DND-41 (cell line): ENCODE data around the gene GBE1.

ENCODE experiments used
- EZH2 ChIP-seq: IDR thresholded peaks from 3 replicates; pipeline ENCODE4 v1.6.1; 2012; ENCODE audit warnings: borderline replicate concordance, low read depth, mild to moderate bottlenecking, moderate library complexity, low read length, inconsistent platforms; ENCODE audit not compliant: severe bottlenecking
- TF ChIP-seq, protein P1 (sequence below): IDR thresholded peaks from 2 replicates; pipeline ENCODE4 v1.5.1; 2012; ENCODE audit warnings: borderline replicate concordance, low read length, moderate library complexity, mild to moderate bottlenecking; ENCODE audit not compliant: poor library complexity, severe bottlenecking; ENCODE audit errors: extremely low read depth

DNA sequence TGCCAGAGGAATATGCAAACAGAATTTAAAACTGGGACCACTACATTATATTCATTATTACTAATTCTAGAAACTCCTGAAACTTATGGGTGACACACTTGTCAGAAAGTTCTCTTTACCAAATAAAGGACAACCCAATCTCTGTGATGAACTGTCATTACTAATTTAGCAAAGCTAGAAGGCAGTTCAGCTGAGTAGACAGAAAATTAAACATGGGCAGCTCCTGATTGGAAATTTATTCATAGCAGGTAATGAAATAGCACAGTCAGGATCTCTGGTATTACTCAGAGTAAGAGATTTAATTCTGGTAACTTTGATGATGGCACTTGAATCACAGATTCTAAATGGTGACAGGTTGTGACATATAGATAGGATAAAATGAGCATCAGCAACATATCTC, 123.0 kb downstream of the GBE1 start:
- TF ChIP-seq, protein P1, sequence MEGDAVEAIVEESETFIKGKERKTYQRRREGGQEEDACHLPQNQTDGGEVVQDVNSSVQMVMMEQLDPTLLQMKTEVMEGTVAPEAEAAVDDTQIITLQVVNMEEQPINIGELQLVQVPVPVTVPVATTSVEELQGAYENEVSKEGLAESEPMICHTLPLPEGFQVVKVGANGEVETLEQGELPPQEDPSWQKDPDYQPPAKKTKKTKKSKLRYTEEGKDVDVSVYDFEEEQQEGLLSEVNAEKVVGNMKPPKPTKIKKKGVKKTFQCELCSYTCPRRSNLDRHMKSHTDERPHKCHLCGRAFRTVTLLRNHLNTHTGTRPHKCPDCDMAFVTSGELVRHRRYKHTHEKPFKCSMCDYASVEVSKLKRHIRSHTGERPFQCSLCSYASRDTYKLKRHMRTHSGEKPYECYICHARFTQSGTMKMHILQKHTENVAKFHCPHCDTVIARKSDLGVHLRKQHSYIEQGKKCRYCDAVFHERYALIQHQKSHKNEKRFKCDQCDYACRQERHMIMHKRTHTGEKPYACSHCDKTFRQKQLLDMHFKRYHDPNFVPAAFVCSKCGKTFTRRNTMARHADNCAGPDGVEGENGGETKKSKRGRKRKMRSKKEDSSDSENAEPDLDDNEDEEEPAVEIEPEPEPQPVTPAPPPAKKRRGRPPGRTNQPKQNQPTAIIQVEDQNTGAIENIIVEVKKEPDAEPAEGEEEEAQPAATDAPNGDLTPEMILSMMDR: no peak
- no peak for TF ChIP-seq EZH2
